GM06990 (cell line): ENCODE data around the gene LMX1B.

Source experiments
- DNase-seq: peaks from one replicate; pipeline ENCODE4 v3.0.0-alpha.2; 2011; ENCODE audit not compliant: insufficient read length; ENCODE audit errors: extremely low read depth
- H3K27me3 ChIP-seq: replicated peaks from 2 replicates; pipeline ENCODE4 v1.6.0; 2011; ENCODE audit warnings: low read length; ENCODE audit not compliant: control insufficient read depth, insufficient read depth
- H3K36me3 ChIP-seq: 2 replicates; pipeline ENCODE4 v1.5.1; 2011; ENCODE audit warnings: low read length; ENCODE audit not compliant: control insufficient read depth, insufficient read depth
- H3K4me3 ChIP-seq: replicated peaks from 2 replicates; pipeline ENCODE4 v1.5.1; 2011; ENCODE audit warnings: low read depth, mild to moderate bottlenecking, control low read depth, low read length
- TF ChIP-seq, protein P1 (sequence below): IDR thresholded peaks from 2 replicates; pipeline ENCODE4 v1.5.1; 2011; ENCODE audit warnings: low read length, control low read depth, mild to moderate bottlenecking, inconsistent platforms; ENCODE audit not compliant: insufficient read depth, poor library complexity, severe bottlenecking

The LMX1B gene

DNA sequence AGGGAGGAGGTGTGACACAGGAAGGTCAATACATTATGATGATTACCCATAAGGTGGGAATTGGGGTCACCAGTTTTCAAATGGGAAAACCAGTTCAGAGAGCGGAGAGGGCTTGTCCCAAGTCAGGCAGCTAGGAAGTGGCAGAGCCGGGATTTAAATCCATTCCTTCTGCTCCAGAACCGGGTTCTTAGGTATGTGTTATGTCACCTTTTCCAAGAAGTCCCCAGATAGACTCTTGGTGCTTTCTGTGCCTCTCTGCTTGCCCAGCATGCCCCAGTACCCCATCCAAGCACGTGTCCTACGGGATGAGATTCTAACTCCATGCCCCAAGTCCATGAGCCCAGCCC is 69.9 kb downstream of the LMX1B start:
- no peak for DNase-seq
- TF ChIP-seq, protein P1, sequence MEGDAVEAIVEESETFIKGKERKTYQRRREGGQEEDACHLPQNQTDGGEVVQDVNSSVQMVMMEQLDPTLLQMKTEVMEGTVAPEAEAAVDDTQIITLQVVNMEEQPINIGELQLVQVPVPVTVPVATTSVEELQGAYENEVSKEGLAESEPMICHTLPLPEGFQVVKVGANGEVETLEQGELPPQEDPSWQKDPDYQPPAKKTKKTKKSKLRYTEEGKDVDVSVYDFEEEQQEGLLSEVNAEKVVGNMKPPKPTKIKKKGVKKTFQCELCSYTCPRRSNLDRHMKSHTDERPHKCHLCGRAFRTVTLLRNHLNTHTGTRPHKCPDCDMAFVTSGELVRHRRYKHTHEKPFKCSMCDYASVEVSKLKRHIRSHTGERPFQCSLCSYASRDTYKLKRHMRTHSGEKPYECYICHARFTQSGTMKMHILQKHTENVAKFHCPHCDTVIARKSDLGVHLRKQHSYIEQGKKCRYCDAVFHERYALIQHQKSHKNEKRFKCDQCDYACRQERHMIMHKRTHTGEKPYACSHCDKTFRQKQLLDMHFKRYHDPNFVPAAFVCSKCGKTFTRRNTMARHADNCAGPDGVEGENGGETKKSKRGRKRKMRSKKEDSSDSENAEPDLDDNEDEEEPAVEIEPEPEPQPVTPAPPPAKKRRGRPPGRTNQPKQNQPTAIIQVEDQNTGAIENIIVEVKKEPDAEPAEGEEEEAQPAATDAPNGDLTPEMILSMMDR, result no peak
- peaks cover 6% of the 10 kb centered on the region for H3K27me3 ChIP-seq

DNA sequence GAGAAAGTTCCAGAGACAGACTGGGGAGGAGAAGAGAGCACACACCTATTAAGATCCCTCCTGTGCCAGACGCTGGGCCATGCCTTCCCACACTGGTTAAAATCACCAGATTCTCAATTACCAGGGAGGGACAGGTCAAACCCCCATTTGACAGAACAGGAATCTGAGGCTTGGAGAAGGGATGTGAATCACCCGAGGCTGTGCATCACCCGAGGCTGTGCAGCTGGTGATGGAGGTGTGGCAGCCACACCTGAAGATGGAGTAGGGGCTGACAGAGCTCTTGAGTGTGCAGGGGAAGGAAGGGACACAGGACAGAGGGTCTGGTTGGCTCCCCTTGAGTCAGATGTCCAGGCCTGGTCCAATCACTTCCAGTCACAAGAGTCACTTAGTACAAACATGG is 70.6 kb downstream of the LMX1B start:
- TF ChIP-seq, protein P1, result no peak
- no peak for DNase-seq
- no peak overlapping the region for H3K4me3 ChIP-seq
- no peaks in the 10 kb centered on the region for H3K36me3 ChIP-seq
- peaks cover 6% of the 10 kb centered on the region for H3K27me3 ChIP-seq

More for the DNA sequence above, 69.9 kb downstream of the LMX1B start:
- Histone ChIP-seq H3K36me3 (no peaks in the 10 kb centered on the region), H3K4me3 (no peak overlapping the region)

DNA sequence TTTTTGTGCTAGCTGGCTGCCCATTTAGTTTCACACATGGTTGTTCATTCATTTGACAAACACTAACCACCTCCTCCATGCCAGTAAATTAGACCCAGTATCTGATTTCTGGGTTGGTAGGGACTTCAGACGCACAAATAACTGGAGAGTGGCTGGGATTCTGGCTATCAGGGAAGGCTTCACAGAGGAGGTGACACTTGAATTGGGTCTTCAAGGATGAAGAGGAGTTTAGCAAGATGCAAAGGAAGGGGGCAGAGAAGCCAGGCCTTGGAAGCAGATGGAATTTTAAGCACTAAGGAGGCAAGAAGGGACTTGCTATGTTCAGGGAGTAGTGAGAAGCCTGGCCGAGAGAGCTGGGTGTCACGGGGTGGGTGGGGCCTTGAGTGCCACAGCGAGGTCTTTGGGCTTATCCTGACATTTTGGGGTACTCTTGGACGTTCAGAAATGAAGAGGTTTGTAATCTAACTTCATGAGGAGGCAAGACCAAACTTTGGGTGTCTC is 71.3 kb downstream of the LMX1B start:
- no peak for DNase-seq
- peaks cover 6% of the 10 kb centered on the region for H3K27me3 ChIP-seq
- TF ChIP-seq, protein P1, result no peak
- H3K36me3 ChIP-seq, result no peaks in the 10 kb centered on the region
- no peak overlapping the region for H3K4me3 ChIP-seq

DNA sequence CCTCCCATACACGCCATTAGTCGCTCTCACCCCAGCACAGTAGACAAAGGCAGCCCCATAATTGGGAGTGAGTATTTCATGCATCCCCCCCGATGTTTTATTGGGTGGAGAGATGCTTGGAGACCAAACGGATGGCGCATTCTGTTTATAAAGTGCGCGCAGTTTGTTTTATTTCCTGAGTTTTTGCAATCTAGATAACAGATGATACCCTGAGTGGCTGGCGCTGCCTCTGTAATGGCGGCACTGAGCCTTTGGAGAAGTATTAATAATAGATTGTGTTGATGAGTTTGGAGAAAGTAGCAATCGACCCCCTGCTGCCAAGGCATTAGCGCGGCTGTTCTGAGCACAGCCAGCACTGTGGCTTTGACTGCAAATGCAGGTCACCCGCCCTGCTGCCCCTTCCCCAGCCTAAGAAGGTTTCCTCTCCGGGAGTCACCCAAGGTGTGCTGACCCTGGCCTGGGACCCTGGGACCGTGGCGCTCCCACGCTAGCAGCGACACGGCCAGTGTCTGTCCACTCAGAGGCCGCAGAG is 74.3 kb downstream of the LMX1B start:
- Histone ChIP-seq H3K36me3 (no peaks in the 10 kb centered on the region), H3K4me3 (no peak overlapping the region), H3K27me3 (peaks cover 4% of the 10 kb centered on the region)
- no peak for DNase-seq
- TF ChIP-seq, protein P1, result no peak

DNA sequence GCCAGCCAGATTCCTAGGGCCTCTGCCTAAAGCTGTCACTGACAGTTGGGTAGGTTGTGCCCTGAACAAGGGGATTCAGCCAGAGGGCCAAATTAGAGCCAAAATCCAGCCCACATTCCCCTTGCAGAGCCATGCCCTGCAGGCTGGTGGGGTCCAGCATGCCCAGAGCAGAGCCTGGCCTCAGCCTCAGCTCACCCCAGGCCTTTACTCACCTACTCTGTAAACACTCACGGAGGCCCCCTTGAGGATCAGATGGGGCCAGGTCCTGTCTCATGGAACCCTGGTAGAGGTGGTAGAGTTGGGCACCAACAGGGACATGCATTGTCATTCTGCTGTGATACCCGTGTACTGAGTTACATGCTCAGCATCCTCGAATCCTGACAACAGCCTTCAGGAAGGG is 74.9 kb downstream of the LMX1B start:
- TF ChIP-seq, protein P1, result no peak
- no peak overlapping the region for H3K4me3 ChIP-seq
- no peaks in the 10 kb centered on the region for H3K36me3 ChIP-seq
- DNase-seq, result no peak
- H3K27me3 ChIP-seq, result peaks cover 4% of the 10 kb centered on the region

DNA sequence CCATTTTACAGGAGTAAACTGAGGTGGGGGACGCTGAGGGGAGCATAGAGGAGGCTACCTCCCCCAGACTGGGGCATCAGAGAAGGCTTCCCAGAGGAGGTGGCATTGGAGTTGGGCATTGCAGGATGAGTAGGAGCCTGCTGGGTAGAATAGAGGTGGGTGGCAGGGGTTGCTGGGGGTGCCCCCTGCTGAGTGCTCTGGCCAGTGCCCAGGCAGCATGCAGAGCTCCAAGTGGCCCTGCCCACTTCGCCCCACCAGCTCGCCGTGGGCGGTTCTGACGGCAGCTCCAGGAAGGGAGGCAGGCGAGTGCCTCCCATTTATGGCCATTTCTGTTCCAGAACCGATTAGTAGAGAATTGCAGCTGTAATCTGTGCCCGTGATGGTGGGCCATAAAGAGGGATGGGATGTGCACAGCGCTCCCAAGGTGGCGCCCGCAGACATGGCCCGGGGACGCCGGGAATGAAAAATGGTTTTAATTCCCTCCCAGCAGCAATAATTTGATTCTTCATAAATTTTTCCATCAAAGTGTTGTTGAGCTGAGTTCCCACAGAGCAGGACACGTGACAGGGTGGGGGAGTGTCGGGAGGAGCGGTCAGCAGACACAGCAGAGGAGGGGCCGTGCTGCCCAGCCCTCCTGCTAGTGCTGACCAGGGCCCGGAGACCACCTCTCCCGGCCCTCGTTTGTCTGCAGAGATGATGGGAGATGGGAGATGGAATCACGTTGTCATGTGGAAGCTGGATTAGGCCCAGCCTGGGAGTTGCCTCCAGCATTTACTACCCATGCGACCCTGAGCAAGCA is 75.5 kb downstream of the LMX1B start:
- DNase-seq, result no peak
- peaks cover 4% of the 10 kb centered on the region for H3K27me3 ChIP-seq
- no peaks in the 10 kb centered on the region for H3K36me3 ChIP-seq
- TF ChIP-seq, protein P1, result no peak
- H3K4me3 ChIP-seq, result no peak overlapping the region
